B cell (primary cell): Measurements from ENCODE around the gene TTC38.

Source experiments
- EZH2 ChIP-seq: IDR thresholded peaks from 2 replicates; pipeline ENCODE4 v1.6.1; 2012; ENCODE audit warnings: borderline replicate concordance, low read depth, mild to moderate bottlenecking, moderate library complexity, low read length; ENCODE audit not compliant: insufficient read depth, poor library complexity, severe bottlenecking
- TF ChIP-seq, protein P1 (sequence below): fragments of 200-600 bp; IDR thresholded peaks from one replicate; pipeline ENCODE4 v1.8.0; 2022; ENCODE audit warnings: antibody characterized with exemption, mild to moderate bottlenecking

DNA sequence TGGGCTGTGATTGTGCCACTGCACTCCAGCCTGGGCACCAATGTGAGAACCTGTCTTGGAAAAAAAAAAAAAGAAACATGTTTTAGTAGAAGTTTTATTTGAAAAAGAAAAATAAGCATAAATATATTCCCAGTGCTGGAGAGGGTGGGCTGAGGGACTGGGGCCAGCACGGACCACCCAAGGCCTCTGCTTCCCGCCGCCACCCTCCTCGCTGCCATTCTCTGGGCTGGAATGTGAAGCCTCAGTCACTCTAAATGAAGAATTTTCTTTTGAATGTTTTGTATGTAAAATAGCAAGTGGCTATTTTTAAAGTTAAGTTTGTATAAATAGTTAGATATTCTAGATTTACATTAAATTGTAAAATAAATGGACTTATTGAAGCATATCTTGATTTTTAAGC lies 62.6 kb downstream of the TTC38 start:
- TF ChIP-seq, protein P1, sequence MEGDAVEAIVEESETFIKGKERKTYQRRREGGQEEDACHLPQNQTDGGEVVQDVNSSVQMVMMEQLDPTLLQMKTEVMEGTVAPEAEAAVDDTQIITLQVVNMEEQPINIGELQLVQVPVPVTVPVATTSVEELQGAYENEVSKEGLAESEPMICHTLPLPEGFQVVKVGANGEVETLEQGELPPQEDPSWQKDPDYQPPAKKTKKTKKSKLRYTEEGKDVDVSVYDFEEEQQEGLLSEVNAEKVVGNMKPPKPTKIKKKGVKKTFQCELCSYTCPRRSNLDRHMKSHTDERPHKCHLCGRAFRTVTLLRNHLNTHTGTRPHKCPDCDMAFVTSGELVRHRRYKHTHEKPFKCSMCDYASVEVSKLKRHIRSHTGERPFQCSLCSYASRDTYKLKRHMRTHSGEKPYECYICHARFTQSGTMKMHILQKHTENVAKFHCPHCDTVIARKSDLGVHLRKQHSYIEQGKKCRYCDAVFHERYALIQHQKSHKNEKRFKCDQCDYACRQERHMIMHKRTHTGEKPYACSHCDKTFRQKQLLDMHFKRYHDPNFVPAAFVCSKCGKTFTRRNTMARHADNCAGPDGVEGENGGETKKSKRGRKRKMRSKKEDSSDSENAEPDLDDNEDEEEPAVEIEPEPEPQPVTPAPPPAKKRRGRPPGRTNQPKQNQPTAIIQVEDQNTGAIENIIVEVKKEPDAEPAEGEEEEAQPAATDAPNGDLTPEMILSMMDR, result no peak
- no peak for TF ChIP-seq EZH2
